22Rv1 (cell line): ENCODE results near the gene ARHGEF17.

ENCODE experiments used
- CTCF ChIP-seq: fragments of 450-650 bp; IDR thresholded peaks from 2 replicates; pipeline ENCODE4 v1.5.1; 2017; ENCODE audit warnings: mild to moderate bottlenecking
- ZFX ChIP-seq: fragments of 450-650 bp; IDR thresholded peaks from 2 replicates; pipeline ENCODE4 v1.6.1; 2017; ENCODE audit warnings: antibody characterized with exemption, borderline replicate concordance

GRCh38 chr11:73310076-73310475 lies 2.0 kb downstream of the ARHGEF17 start:
- no peak for TF ChIP-seq CTCF
- no peak for TF ChIP-seq ZFX
